GM11168 (cell line): ENCODE results near the gene TRIP10.
"Not testable (repeated sequence)": the region's sequence is repeated elsewhere in the genome, so short reads cannot be mapped to it uniquely, and the experiment has no call there.

ENCODE experiments used
- in situ Hi-C: fragments of 300-500 bp; cut with MboI; formaldehyde crosslinking; loops from one replicate; pipeline ENCODE4 v1.12.0; 2022; ENCODE audit warnings: low sequenced_read_pairs; ENCODE audit not compliant: unreplicated experiment

The TRIP10 gene

GRCh38 chr19:6760606-6761005, 21.1 kb downstream of the TRIP10 start:
- in situ Hi-C loops = no loop called here

GRCh38 chr19:6761053-6761676, 21.7 kb downstream of the TRIP10 start:
- in situ Hi-C loops = no loop called here

- in situ Hi-C loops = not testable (repeated sequence)
Measured at GRCh38 chr19:6762253-6762797, 22.8 kb downstream of the TRIP10 start.

- in situ Hi-C loops = no loop called here
Measured at GRCh38 chr19:6765738-6766356, 26.4 kb downstream of the TRIP10 start.

GRCh38 chr19:6766357-6767080, 27.0 kb downstream of the TRIP10 start:
- in situ Hi-C loops = no loop called here

GRCh38 chr19:6767081-6767356, 27.5 kb downstream of the TRIP10 start:
- in situ Hi-C loops = no loop called here

- in situ Hi-C loops = no loop called here
Measured at GRCh38 chr19:6767357-6768235, 28.1 kb downstream of the TRIP10 start, which contains the start of gene SH2D3A. Gene SH2D3A (minus strand): TSS chr19:6767435. CDS start chr19:6763748, 3,687 bp downstream.

GRCh38 chr19:6768236-6768785, 28.8 kb downstream of the TRIP10 start:
- in situ Hi-C loops = no loop called here

GRCh38 chr19:6769006-6769619, 29.6 kb downstream of the TRIP10 start:
- in situ Hi-C loops = no loop called here

- in situ Hi-C loops = not testable (repeated sequence)
Measured at GRCh38 chr19:6771648-6772027, 32.2 kb downstream of the TRIP10 start.

GRCh38 chr19:6772028-6772865, 32.8 kb downstream of the TRIP10 start, which contains the start of gene VAV1:
Gene VAV1 (plus strand): TSS chr19:6772708. CDS start chr19:6772808, 100 bp downstream.
- in situ Hi-C loops = no loop called here

GRCh38 chr19:6772866-6773322, 33.4 kb downstream of the TRIP10 start:
- in situ Hi-C loops = no loop called here

GRCh38 chr19:6773323-6773931, 33.9 kb downstream of the TRIP10 start:
- in situ Hi-C loops = no loop called here

- in situ Hi-C loops = no loop called here
Measured at GRCh38 chr19:6774821-6775707, 35.6 kb downstream of the TRIP10 start.

GRCh38 chr19:6776045-6776444, 36.6 kb downstream of the TRIP10 start:
- in situ Hi-C loops = not testable (repeated sequence)

GRCh38 chr19:6776999-6777398, 37.5 kb downstream of the TRIP10 start:
- in situ Hi-C loops = no loop called here

- in situ Hi-C loops = no loop called here
Measured at GRCh38 chr19:6777434-6777833, 38.0 kb downstream of the TRIP10 start.
